Right renal pelvis (tissue), 4 donors: ENCODE measurements around the gene CEP78. TPM values are rescaled to one million over a fixed set of nuclear protein-coding genes. Genes with fewer than 3 reads are reported as not detected.

Experiments
- polyA plus RNA-seq, 4 donors: library from polyadenylated mRNA; unstranded; fragments of 120-200 nt; gene quantifications; one replicate each; pipeline ENCODE4 v1.2.1, GENCODE V29; 2013; ENCODE audit not compliant: insufficient read length in 4 of 4

Gene CEP78
- polyA plus RNA-seq, 4 donors = 31.2 to 34.2 (median 33.1) TPM

Other genes with a start within 250 kb of the CEP78 start
- gene GNAQ, start 204.3 kb upstream of the CEP78 start, polyA plus RNA-seq = 10 to 100 TPM; 52.8 to 75.0 (median 72.2) TPM
- 10 to 100 TPM; 70.5 to 81.7 (median 73.0) TPM for gene PSAT1, start 61.0 kb downstream of the CEP78 start, polyA plus RNA-seq